Activated CD4-positive, alpha-beta T cell treated with anti-CD3 and anti-CD28 coated beads for 4 hours (primary cell): ENCODE data around the gene FUNDC1.

Experiments used
- DNase-seq, 2 donors: peaks; one replicate each; pipeline ENCODE4 v3.0.0-alpha.2; 2020

Gene FUNDC1

DNA sequence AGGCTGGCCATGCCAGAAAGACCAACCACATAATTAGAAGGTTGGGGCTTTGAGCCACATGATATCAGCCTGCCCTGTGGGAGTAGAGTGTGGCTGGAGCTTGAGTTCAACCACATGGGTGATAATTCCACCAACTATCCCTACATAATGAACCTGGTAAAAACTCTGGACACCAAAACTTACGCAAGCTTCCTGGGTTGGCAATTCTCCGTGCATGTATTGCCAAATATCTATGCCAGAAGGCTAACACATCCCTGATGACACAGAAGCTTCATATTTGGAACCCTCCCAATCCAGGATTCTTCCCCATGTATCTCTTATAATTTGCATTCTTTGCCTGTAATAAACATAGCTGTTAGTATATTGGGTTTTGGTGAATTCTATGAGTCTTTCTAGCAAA lies 68.2 kb downstream of the FUNDC1 start:
- no peak for DNase-seq
